ENCODE measurements around the gene PJA1. TPM values are rescaled to one million over a fixed set of nuclear protein-coding genes. Genes with fewer than 3 reads are reported as not detected.

PJA1 gene
- total RNA-seq, 2 donors from 2014 or later = 32.0 to 32.6 TPM

GRCh38 chrX:69197690-69198089 lies 32.4 kb upstream of the PJA1 start:
- H3K27ac ChIP-seq (ENCODE audit: low read depth, low read length) = no peak overlapping the region
- Mint-ChIP-seq H3K36me3 (ENCODE audit: low read depth) (no peaks in the 10 kb centered on the region), H3K27ac (no peak overlapping the region), H3K4me3 (no peak overlapping the region), H3K9me3 (peaks cover 56% of the 10 kb centered on the region), H3K4me1 (no peaks in the 10 kb centered on the region), H3K27me3 (ENCODE audit: insufficient read depth) (no peaks in the 10 kb centered on the region)
- no peak overlapping the region for H3K9ac ChIP-seq (ENCODE audit: extremely low read depth, low read length, poor library complexity, severe bottlenecking)
- WGBS, 2 experiments (ENCODE audit: insufficient coverage in 1 of 2, insufficient read length in 1 of 2) = 44% methylated on average over 1 of the region's 1 CpG; no CpG with 5 or more reads in 1 of the 2 experiments
- no peaks in the 10 kb centered on the region for H3K9me3 ChIP-seq (ENCODE audit: control insufficient read depth, low read length)
- no peaks in the 10 kb centered on the region for H3K36me3 ChIP-seq (ENCODE audit: control insufficient read depth, insufficient read depth, low read length)
- no peaks in the 10 kb centered on the region for H3K27me3 ChIP-seq (ENCODE audit: control insufficient read depth, insufficient read depth, low read length, poor library complexity, severe bottlenecking)
- H3K4me3 ChIP-seq (ENCODE audit: low read length) = no peak overlapping the region
- no peak for TF ChIP-seq CTCF (conservative IDR thresholded peaks at IDR 0.05)
- DNase-seq = no peak
- H3K4me1 ChIP-seq (ENCODE audit: control insufficient read depth, insufficient read depth, low read length) = no peaks in the 10 kb centered on the region

GRCh38 chrX:69196666-69197065 lies 31.4 kb upstream of the PJA1 start:
- H3K9ac ChIP-seq (ENCODE audit: extremely low read depth, low read length, poor library complexity, severe bottlenecking) = no peak overlapping the region
- H3K27ac ChIP-seq (ENCODE audit: low read depth, low read length) = no peak overlapping the region
- H3K27me3 ChIP-seq (ENCODE audit: control insufficient read depth, insufficient read depth, low read length, poor library complexity, severe bottlenecking) = no peaks in the 10 kb centered on the region
- Mint-ChIP-seq H3K27me3 (ENCODE audit: insufficient read depth) (no peaks in the 10 kb centered on the region), H3K27ac (no peak overlapping the region), H3K9me3 (peaks cover 55% of the 10 kb centered on the region), H3K4me1 (no peaks in the 10 kb centered on the region), H3K4me3 (no peak overlapping the region), H3K36me3 (ENCODE audit: low read depth) (no peaks in the 10 kb centered on the region)
- H3K9me3 ChIP-seq (ENCODE audit: control insufficient read depth, low read length) = no peaks in the 10 kb centered on the region
- no peaks in the 10 kb centered on the region for H3K4me1 ChIP-seq (ENCODE audit: control insufficient read depth, insufficient read depth, low read length)
- WGBS, 2 experiments (ENCODE audit: insufficient coverage in 1 of 2, insufficient read length in 1 of 2) = 85% methylated on average over 3 of the region's 3 CpGs; no CpG with 5 or more reads in 1 of the 2 experiments
- no peak overlapping the region for H3K4me3 ChIP-seq (ENCODE audit: low read length)
- H3K36me3 ChIP-seq (ENCODE audit: control insufficient read depth, insufficient read depth, low read length) = no peaks in the 10 kb centered on the region
- no peak for DNase-seq
- TF ChIP-seq CTCF (conservative IDR thresholded peaks at IDR 0.05) = no peak

- TF ChIP-seq CTCF (conservative IDR thresholded peaks at IDR 0.05) = no peak
- no peak overlapping the region for H3K27ac ChIP-seq (ENCODE audit: low read depth, low read length)
- WGBS, 2 experiments (ENCODE audit: insufficient coverage in 1 of 2, insufficient read length in 1 of 2) = 87% methylated on average over 2 of the region's 3 CpGs; no CpG with 5 or more reads in 1 of the 2 experiments
- H3K36me3 ChIP-seq (ENCODE audit: control insufficient read depth, insufficient read depth, low read length) = no peaks in the 10 kb centered on the region
- no peak overlapping the region for H3K9ac ChIP-seq (ENCODE audit: extremely low read depth, low read length, poor library complexity, severe bottlenecking)
- Mint-ChIP-seq H3K27ac (no peak overlapping the region), H3K27me3 (ENCODE audit: insufficient read depth) (no peaks in the 10 kb centered on the region), H3K9me3 (peaks cover 55% of the 10 kb centered on the region), H3K36me3 (ENCODE audit: low read depth) (no peaks in the 10 kb centered on the region), H3K4me1 (no peaks in the 10 kb centered on the region), H3K4me3 (no peak overlapping the region)
- H3K4me3 ChIP-seq (ENCODE audit: low read length) = no peak overlapping the region
- no peaks in the 10 kb centered on the region for H3K27me3 ChIP-seq (ENCODE audit: control insufficient read depth, insufficient read depth, low read length, poor library complexity, severe bottlenecking)
- H3K9me3 ChIP-seq (ENCODE audit: control insufficient read depth, low read length) = no peaks in the 10 kb centered on the region
- no peaks in the 10 kb centered on the region for H3K4me1 ChIP-seq (ENCODE audit: control insufficient read depth, insufficient read depth, low read length)
- no peak for DNase-seq
Observed at GRCh38 chrX:69195810-69196209, 30.6 kb upstream of the PJA1 start.

All from endodermal cell (in vitro differentiated cells).